HUES6 (cell line): ENCODE results near the gene ZNF77.

ENCODE experiments used
- H3K27ac ChIP-seq: 2 replicates; pipeline ENCODE4 v1.7.0; 2013; ENCODE audit warnings: low read depth, mild to moderate bottlenecking, low read length, inconsistent platforms
- H3K27me3 ChIP-seq: 2 replicates; pipeline ENCODE4 v1.6.1; 2013; ENCODE audit warnings: low read length; ENCODE audit not compliant: control insufficient read depth, insufficient read depth
- H3K36me3 ChIP-seq: 2 replicates; pipeline ENCODE4 v1.6.1; 2013; ENCODE audit warnings: low read length; ENCODE audit not compliant: control insufficient read depth, insufficient read depth
- H3K4me1 ChIP-seq: 2 replicates; pipeline ENCODE4 v1.6.1; 2013; ENCODE audit warnings: low read length; ENCODE audit not compliant: control insufficient read depth, insufficient read depth
- H3K4me3 ChIP-seq: 2 replicates; pipeline ENCODE4 v1.5.1; 2013; ENCODE audit warnings: low read depth, low read length
- H3K9ac ChIP-seq: one replicate; pipeline ENCODE4 v1.6.1; 2013; ENCODE audit warnings: mild to moderate bottlenecking, low read length
- H3K9me3 ChIP-seq: 2 replicates; pipeline ENCODE4 v1.6.1; 2013; ENCODE audit warnings: low read depth, low read length; ENCODE audit not compliant: control insufficient read depth, insufficient read depth

Gene ZNF77

GRCh38 chr19:2982983-2983350, 38.2 kb upstream of the ZNF77 start:
- no peaks in the 10 kb centered on the region for H3K9me3 ChIP-seq
- no peak overlapping the region for H3K9ac ChIP-seq
- H3K36me3 ChIP-seq: no peaks in the 10 kb centered on the region
- no peak overlapping the region for H3K27ac ChIP-seq
- H3K27me3 ChIP-seq: peaks cover 88% of the 10 kb centered on the region
- H3K4me3 ChIP-seq: no peak overlapping the region
- H3K4me1 ChIP-seq: peaks cover 26% of the 10 kb centered on the region

- Histone ChIP-seq H3K27ac (no peak overlapping the region), H3K4me1 (peaks cover 27% of the 10 kb centered on the region), H3K27me3 (peaks cover 88% of the 10 kb centered on the region)
Measured at GRCh38 chr19:2982561-2982960, 37.8 kb upstream of the ZNF77 start.

GRCh38 chr19:2981898-2982297, 37.1 kb upstream of the ZNF77 start:
- no peaks in the 10 kb centered on the region for H3K36me3 ChIP-seq
- peaks cover 84% of the 10 kb centered on the region for H3K27me3 ChIP-seq
- no peaks in the 10 kb centered on the region for H3K9me3 ChIP-seq
- H3K4me1 ChIP-seq: peaks cover 22% of the 10 kb centered on the region
- no peak overlapping the region for H3K9ac ChIP-seq
- H3K4me3 ChIP-seq: no peak overlapping the region
- no peak overlapping the region for H3K27ac ChIP-seq

More at GRCh38 chr19:2982561-2982960, 37.8 kb upstream of the ZNF77 start:
- H3K9me3 ChIP-seq: no peaks in the 10 kb centered on the region
- no peaks in the 10 kb centered on the region for H3K36me3 ChIP-seq
- H3K4me3 ChIP-seq: no peak overlapping the region
- H3K9ac ChIP-seq: no peak overlapping the region

- no peak overlapping the region for H3K27ac ChIP-seq
- H3K9ac ChIP-seq: no peak overlapping the region
- no peaks in the 10 kb centered on the region for H3K36me3 ChIP-seq
- no peaks in the 10 kb centered on the region for H3K9me3 ChIP-seq
- H3K27me3 ChIP-seq: peaks cover 89% of the 10 kb centered on the region
- peaks cover 25% of the 10 kb centered on the region for H3K4me1 ChIP-seq
- H3K4me3 ChIP-seq: no peak overlapping the region
Measured at GRCh38 chr19:2978772-2979171, 34.0 kb upstream of the ZNF77 start.

GRCh38 chr19:2978166-2978767, 33.5 kb upstream of the ZNF77 start:
- Histone ChIP-seq H3K27ac (no peak overlapping the region), H3K9ac (no peak overlapping the region), H3K4me3 (no peak overlapping the region), H3K9me3 (no peaks in the 10 kb centered on the region), H3K27me3 (peaks cover 89% of the 10 kb centered on the region), H3K36me3 (no peaks in the 10 kb centered on the region), H3K4me1 (peaks cover 24% of the 10 kb centered on the region)

- peaks cover 19% of the 10 kb centered on the region for H3K4me1 ChIP-seq
Measured at GRCh38 chr19:2977746-2978138, 33.0 kb upstream of the ZNF77 start.

GRCh38 chr19:2977001-2977745, 32.4 kb upstream of the ZNF77 start, which contains the start of gene TLE6:
TLE6 (plus strand) TSS chr19:2977564; CDS start chr19:2978234, 670 bp downstream.
- peaks cover 81% of the 10 kb centered on the region for H3K27me3 ChIP-seq
- no peaks in the 10 kb centered on the region for H3K36me3 ChIP-seq
- peaks cover 15% of the 10 kb centered on the region for H3K4me1 ChIP-seq
- H3K9ac ChIP-seq: no peak within 1 kb of the TSS
- H3K4me3 ChIP-seq: peak within 1 kb of the TSS; percentile 62
- H3K9me3 ChIP-seq: no peaks in the 10 kb centered on the region
- H3K27ac ChIP-seq: no peak within 1 kb of the TSS

More at GRCh38 chr19:2977746-2978138, 33.0 kb upstream of the ZNF77 start:
- peak overlapping the region; percentile 48 for H3K4me3 ChIP-seq
- H3K36me3 ChIP-seq: no peaks in the 10 kb centered on the region
- no peak overlapping the region for H3K27ac ChIP-seq
- H3K9ac ChIP-seq: no peak overlapping the region
- H3K27me3 ChIP-seq: peaks cover 87% of the 10 kb centered on the region
- H3K9me3 ChIP-seq: no peaks in the 10 kb centered on the region

- no peak overlapping the region for H3K9ac ChIP-seq
- H3K27me3 ChIP-seq: peaks cover 76% of the 10 kb centered on the region
- no peaks in the 10 kb centered on the region for H3K9me3 ChIP-seq
- peak overlapping the region; percentile 62 for H3K4me3 ChIP-seq
- H3K36me3 ChIP-seq: no peaks in the 10 kb centered on the region
- peaks cover 15% of the 10 kb centered on the region for H3K4me1 ChIP-seq
- H3K27ac ChIP-seq: no peak overlapping the region
Measured at GRCh38 chr19:2976609-2977000, 31.8 kb upstream of the ZNF77 start.

- peaks cover 61% of the 10 kb centered on the region for H3K27me3 ChIP-seq
- no peaks in the 10 kb centered on the region for H3K36me3 ChIP-seq
- H3K4me3 ChIP-seq: no peak overlapping the region
- no peak overlapping the region for H3K27ac ChIP-seq
- H3K9ac ChIP-seq: no peak overlapping the region
- no peaks in the 10 kb centered on the region for H3K9me3 ChIP-seq
- H3K4me1 ChIP-seq: peaks cover 15% of the 10 kb centered on the region
Measured at GRCh38 chr19:2974342-2975041, 29.7 kb upstream of the ZNF77 start.

GRCh38 chr19:2973229-2973628, 28.5 kb upstream of the ZNF77 start:
- H3K9me3 ChIP-seq: no peaks in the 10 kb centered on the region
- peaks cover 50% of the 10 kb centered on the region for H3K27me3 ChIP-seq
- H3K36me3 ChIP-seq: no peaks in the 10 kb centered on the region
- no peak overlapping the region for H3K9ac ChIP-seq
- H3K4me3 ChIP-seq: no peak overlapping the region
- peaks cover 15% of the 10 kb centered on the region for H3K4me1 ChIP-seq
- no peak overlapping the region for H3K27ac ChIP-seq
